Prostate gland (tissue), 2 donors: ENCODE results near the gene BCAS3.

Experiments used
- POLR2A ChIP-seq: fragments of 450-650 bp; IDR thresholded peaks from one replicate; pipeline ENCODE4 v1.6.1; 2016; ENCODE audit warnings: antibody characterized with exemption, mild to moderate bottlenecking
- TF ChIP-seq, protein P1 (sequence below), 4 experiments: fragments of 200-600 bp in 2 of 4; fragments of 450-650 bp in 2 of 4; sonication (generic) in 2 of 4; IDR thresholded peaks; 1 replicate in 3 of 4; 2 replicates in 1 of 4; pipeline ENCODE4 v1.5.1; 2016 to 2019; ENCODE audit warnings: antibody characterized with exemption in 4 of 4, mild to moderate bottlenecking in 2 of 4, moderate library complexity in 2 of 4

DNA sequence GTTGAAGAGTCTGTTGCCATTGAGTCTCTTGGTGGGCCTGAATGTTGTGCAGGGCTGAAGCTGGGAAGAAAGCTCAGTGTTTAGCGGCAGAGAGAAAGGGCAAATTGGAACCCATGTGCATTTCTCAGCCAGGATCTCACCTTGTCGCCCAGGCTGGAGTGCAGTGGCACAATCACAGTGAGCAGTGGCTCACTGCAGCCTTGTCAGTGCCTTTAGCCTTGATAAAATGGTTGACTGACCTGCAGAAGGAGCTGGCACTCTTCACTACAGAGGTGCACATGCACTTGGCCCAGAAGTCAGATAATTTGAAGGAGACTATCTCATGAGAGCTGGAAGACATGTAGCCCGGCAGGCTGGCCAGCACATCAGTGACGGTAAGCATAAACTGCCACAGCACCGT is 597.7 kb downstream of the BCAS3 start:
- TF ChIP-seq, protein P1, sequence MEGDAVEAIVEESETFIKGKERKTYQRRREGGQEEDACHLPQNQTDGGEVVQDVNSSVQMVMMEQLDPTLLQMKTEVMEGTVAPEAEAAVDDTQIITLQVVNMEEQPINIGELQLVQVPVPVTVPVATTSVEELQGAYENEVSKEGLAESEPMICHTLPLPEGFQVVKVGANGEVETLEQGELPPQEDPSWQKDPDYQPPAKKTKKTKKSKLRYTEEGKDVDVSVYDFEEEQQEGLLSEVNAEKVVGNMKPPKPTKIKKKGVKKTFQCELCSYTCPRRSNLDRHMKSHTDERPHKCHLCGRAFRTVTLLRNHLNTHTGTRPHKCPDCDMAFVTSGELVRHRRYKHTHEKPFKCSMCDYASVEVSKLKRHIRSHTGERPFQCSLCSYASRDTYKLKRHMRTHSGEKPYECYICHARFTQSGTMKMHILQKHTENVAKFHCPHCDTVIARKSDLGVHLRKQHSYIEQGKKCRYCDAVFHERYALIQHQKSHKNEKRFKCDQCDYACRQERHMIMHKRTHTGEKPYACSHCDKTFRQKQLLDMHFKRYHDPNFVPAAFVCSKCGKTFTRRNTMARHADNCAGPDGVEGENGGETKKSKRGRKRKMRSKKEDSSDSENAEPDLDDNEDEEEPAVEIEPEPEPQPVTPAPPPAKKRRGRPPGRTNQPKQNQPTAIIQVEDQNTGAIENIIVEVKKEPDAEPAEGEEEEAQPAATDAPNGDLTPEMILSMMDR (IDR thresholded peaks at IDR 0.05), result no peak
- TF ChIP-seq POLR2A, result no peak
